CD4-positive, alpha-beta T cell treated with Interferon gamma for 1 hour (primary cell): ENCODE measurements around the gene CACUL1.
"Not testable (repeated sequence)": the region's sequence is repeated elsewhere in the genome, so short reads cannot be mapped to it uniquely, and the experiment has no call there.

Experiments
- DNase-seq: peaks from one replicate; pipeline ENCODE4 v3.0.0-alpha.2; 2020

Gene CACUL1

DNA sequence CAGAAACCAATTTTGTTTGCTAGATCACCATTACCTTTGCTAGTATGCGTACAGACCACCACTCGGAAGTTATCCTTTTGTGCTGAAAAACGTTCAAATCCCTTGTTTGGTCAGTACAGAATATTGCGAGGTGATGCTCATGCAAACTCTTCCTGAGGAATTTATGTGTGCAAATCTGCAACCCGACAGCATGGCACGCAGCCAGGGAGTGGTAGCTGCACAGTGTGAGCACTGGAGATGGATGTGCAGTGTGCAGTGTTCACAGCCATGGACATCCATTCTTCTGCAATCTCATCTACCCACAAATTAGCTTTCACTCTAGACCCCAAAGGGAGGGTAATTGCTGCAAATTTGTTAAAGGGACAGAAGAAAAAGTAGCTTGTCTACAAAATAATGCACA is 72.2 kb downstream of the CACUL1 start:
- DNase-seq, result no peak

GRCh38 chr10:118680197-118680596 is 74.6 kb downstream of the CACUL1 start:
- no peak for DNase-seq

- no peak for DNase-seq
Measured at GRCh38 chr10:118674226-118674919, 80.4 kb downstream of the CACUL1 start.

DNA sequence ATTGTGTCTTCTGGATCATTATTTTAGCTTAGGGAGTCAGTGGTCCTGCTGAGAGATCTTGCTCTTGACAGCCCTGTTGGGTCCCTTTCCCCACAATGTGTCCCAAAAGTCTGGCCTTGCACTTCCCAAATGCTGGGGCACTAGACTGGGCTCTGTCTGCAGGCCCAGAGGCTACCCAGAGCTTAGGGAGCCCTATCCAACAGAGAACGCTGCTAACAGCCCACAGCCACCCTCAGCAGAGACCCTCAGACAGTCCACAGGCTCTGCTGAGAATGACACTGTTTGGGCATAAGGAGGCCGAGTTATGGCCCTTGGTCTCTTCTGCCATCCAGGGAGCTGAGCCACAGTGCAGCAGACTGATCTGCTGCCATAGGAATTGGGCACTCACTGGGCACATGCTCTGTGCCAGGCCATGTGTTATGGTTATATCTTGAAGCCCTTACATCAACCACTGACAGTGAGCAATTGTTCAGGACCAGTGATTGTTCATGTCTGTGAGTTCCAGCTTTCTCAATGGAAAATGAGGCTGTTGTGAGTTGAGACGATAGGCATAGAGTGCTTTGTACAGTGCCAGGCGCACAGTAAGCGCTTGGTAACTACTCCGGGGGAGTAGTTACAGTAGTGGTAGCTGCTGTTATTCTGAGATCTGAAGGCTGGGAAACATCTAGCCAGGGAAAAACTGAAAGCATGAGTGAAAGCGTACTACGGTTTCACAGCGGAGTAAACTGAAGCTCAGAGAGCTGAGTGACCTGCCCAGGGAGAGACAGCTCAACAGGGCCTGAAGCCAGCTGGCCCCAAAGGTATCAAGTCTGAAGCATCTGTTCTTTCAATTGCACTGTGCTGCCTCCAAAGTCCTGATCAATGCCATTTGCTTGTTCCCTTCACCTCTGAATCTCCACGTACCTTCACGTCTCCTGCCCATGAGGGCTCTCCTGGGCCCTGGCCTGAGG is 81.7 kb downstream of the CACUL1 start:
- DNase-seq, result no peak

GRCh38 chr10:118672153-118672552 is 82.6 kb downstream of the CACUL1 start:
- DNase-seq, result no peak

DNA sequence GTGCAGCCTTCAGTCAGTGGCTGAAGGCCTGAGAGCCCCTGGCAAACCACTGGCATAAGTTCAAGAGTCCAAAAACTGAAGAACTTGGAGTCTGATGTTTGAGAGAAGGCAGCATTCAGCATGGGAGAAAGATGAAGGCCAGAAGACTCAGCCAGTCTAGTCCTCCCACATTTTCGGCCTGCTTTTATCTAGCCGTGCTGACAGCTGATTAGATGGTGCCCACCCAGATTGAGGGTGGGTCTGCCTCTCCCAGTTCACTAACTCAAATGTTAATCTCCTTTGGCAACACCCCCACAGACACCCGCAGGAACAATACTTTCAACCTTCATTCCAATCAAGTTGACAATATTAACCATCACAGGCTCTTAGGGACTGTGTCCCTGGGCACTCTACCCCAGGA is 83.5 kb downstream of the CACUL1 start:
- not testable (repeated sequence) for DNase-seq

- DNase-seq, result no peak
Measured at GRCh38 chr10:118670472-118671124, 84.2 kb downstream of the CACUL1 start.

DNA sequence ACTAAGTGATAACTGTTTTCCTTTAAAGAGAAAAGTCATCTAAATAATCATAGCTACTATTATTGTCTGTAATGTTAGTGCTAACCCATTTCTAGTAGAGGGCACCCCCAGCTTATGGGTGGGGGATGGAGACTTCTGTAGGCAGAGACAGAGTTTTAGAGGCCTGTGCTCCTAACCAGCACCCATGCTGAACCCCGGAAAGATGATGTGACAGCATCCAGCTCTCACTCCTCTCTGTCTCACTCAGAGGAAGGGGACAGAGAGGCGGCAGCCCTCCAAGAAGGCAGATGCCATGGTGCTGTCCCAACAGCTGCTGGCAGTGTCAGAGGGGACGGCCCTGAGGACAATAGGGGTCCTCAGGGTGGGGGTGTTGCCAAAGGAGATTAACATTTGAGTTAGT is 84.9 kb downstream of the CACUL1 start:
- DNase-seq, result no peak

GRCh38 chr10:118669020-118669791 is 85.6 kb downstream of the CACUL1 start:
- DNase-seq, result no peak

DNA sequence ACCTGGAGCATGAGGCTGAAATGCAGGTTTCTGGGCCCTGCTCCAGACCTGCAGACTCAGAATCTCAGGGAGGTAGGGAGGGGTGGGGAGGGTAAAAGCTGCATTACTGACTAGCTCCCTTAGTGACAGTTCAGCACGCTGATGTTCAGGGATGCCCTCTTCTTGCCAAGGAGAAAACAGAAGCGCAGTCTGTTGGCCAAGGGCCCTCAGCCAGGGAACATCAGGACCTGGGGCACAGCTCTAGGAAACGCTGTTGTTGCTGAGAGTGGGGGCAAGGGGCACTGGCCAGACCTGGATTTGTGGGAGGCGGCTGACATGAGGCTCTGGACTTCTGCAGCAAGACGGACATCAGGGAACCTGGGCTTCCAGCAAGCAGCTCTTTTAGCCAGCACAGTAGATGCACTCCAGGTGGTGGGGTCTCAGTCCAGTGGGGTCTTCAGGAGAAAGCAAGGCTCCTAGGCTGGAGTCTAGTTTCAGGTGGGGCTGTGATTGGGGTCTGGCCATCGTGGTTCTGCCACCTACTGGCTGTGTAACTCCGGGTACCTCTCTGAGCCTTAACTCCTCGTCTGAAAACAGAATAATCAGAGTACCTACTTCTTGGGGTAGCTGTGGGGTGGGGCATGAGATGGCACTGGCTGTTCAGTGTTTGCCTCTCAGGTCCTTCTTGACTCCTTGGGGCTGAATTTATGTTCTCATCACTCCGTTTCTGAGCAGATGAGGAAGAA is 86.4 kb downstream of the CACUL1 start:
- DNase-seq, result no peak

GRCh38 chr10:118667732-118668131 is 87.0 kb downstream of the CACUL1 start:
- DNase-seq, result no peak

GRCh38 chr10:118666350-118666749 is 88.4 kb downstream of the CACUL1 start:
- no peak for DNase-seq

DNA sequence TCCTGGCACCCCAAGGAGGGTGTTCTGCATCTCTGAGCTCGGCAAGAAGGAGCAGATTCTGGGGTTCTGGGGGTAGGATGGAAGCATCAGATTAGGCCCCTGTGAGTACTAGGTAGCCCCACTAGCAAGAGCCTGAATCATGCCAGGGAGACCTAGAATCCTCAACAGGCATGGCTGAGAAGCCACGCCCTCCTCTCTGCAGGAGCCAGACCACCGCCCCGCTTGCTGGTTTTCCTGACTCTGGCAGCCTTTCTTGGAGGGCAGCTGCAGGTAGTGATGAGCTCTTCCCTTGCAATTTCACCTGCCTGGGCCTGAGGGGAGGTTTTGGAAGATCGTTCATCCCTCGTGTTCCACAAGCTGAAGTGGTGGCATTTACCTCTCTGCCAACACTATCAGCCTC is 90.4 kb downstream of the CACUL1 start:
- DNase-seq, result no peak

- DNase-seq, result no peak
Measured at GRCh38 chr10:118663176-118663575, 91.6 kb downstream of the CACUL1 start.

GRCh38 chr10:118662228-118663035 is 92.3 kb downstream of the CACUL1 start:
- no peak for DNase-seq

DNA sequence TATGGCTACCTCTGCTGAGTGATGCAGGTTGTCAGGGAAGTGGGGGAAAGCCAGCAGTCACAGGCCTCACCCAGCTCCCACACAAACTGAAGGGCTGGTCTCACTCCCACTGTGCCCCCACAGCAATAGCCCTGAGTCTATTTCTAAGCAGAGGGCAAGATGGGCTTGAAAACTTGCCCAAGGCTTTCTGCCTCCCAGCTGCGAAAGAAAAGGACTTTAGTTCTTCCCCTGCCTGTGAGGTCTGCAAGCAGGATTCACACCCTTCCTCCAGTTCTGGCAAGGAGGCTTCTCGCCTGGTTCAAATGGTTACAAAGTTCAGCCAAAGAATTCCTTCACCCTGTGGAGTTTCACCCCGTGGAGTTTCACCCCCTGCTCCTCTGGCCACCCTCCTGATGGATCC is 96.0 kb downstream of the CACUL1 start:
- DNase-seq, result no peak

DNA sequence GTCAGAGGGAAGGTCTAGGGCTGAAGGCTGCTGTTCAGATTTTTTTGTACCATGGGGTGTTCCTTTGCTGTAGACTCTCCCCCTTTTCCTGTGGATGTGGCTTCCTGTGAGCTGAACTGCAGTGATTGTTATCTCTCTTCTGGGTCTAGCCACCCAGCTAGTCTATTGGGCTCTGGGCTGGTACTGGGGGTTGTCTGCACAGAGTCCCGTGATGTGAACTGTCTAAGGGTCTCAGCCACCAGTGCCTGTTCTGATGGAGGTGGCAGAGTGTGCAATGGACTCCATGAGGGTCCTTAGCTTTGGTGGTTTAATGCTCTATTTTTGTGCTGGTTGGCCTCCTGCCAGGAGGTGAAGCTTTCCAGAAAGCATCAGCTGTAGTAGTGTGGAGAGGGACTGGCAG is 96.6 kb downstream of the CACUL1 start:
- DNase-seq, result not testable (repeated sequence)

GRCh38 chr10:118645294-118645693 is 109.5 kb downstream of the CACUL1 start:
- not testable (repeated sequence) for DNase-seq

GRCh38 chr10:118642228-118642627 is 112.5 kb downstream of the CACUL1 start:
- no peak for DNase-seq

DNA sequence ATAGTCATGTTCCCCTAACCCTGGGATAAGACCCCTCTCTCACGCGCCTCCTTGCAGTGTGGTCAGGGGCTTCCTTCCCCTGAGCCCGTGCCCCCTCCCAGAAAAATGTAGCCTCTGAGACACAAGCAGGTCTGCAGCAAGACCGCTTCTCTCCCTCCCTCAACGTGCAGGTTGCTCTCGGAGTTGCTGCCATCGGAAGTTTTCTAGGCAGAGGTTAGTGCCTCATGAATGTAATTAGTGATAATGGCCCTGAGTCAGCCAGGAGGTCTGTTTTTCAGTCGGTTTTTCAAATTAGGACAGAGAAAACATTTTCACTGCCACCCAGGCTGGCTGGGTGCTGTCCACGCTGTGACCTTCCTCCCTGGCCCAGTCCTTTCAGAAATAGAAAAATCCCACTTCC is 116.1 kb downstream of the CACUL1 start:
- no peak for DNase-seq
